OCI-LY7 (cell line): Measurements from ENCODE around the gene GPR89B.
"Not testable (repeated sequence)": the region's sequence is repeated elsewhere in the genome, so short reads cannot be mapped to it uniquely, and the experiment has no call there.

Source experiments
- EZH2phosphoT487 ChIP-seq: fragments of 200-600 bp; sonication (generic); IDR thresholded peaks from 2 replicates; pipeline ENCODE4 v1.6.1; 2018; ENCODE audit warnings: low read depth, borderline replicate concordance, mild to moderate bottlenecking, mixed run types, antibody characterized with exemption, low read length, moderate library complexity, mixed read lengths
- TF ChIP-seq, protein P1 (sequence below): fragments of 200-600 bp; sonication (generic); conservative IDR thresholded peaks from 2 replicates; pipeline ENCODE4 v1.5.1; 2014; ENCODE audit warnings: mild to moderate bottlenecking, antibody characterized with exemption, low read length, moderate library complexity, mixed read lengths

GRCh38 chr1:148032247-148032646 is 104.0 kb downstream of the GPR89B start:
- TF ChIP-seq, protein P1, sequence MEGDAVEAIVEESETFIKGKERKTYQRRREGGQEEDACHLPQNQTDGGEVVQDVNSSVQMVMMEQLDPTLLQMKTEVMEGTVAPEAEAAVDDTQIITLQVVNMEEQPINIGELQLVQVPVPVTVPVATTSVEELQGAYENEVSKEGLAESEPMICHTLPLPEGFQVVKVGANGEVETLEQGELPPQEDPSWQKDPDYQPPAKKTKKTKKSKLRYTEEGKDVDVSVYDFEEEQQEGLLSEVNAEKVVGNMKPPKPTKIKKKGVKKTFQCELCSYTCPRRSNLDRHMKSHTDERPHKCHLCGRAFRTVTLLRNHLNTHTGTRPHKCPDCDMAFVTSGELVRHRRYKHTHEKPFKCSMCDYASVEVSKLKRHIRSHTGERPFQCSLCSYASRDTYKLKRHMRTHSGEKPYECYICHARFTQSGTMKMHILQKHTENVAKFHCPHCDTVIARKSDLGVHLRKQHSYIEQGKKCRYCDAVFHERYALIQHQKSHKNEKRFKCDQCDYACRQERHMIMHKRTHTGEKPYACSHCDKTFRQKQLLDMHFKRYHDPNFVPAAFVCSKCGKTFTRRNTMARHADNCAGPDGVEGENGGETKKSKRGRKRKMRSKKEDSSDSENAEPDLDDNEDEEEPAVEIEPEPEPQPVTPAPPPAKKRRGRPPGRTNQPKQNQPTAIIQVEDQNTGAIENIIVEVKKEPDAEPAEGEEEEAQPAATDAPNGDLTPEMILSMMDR = not testable (repeated sequence)
- TF ChIP-seq EZH2phosphoT487 = not testable (repeated sequence)
